AG20443 (cell line): Measurements from ENCODE around the gene ADAMTS8.

Experiments used
- DNase-seq: peaks from one replicate; pipeline ENCODE4 v3.0.0; 2012; ENCODE audit warnings: low spot score, mixed read lengths

ADAMTS8 gene

GRCh38 chr11:130462101-130462885, 33.9 kb upstream of the ADAMTS8 start:
- no peak for DNase-seq

DNA sequence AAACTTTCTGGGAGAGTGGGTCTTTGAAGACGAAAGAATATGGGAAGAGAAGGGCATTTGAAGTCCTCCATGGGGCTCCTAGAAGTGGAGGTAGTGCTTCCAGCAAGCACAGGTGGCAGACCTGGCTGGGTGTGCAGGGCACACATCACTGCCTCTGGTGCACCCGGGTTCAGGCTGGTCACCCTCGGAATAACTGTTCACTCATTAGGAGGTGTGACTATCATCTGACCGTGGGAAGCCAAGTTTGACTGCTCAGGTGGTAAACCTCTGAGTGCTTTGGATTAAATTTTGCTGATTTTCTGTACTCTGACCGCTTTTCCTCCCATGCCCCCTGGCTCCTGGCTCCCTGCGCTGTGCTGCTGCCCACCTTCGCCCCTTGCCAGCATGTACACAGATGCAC, 31.1 kb upstream of the ADAMTS8 start:
- no peak for DNase-seq

- no peak for DNase-seq
Measured at GRCh38 chr11:130458410-130458729, 30.0 kb upstream of the ADAMTS8 start.

DNA sequence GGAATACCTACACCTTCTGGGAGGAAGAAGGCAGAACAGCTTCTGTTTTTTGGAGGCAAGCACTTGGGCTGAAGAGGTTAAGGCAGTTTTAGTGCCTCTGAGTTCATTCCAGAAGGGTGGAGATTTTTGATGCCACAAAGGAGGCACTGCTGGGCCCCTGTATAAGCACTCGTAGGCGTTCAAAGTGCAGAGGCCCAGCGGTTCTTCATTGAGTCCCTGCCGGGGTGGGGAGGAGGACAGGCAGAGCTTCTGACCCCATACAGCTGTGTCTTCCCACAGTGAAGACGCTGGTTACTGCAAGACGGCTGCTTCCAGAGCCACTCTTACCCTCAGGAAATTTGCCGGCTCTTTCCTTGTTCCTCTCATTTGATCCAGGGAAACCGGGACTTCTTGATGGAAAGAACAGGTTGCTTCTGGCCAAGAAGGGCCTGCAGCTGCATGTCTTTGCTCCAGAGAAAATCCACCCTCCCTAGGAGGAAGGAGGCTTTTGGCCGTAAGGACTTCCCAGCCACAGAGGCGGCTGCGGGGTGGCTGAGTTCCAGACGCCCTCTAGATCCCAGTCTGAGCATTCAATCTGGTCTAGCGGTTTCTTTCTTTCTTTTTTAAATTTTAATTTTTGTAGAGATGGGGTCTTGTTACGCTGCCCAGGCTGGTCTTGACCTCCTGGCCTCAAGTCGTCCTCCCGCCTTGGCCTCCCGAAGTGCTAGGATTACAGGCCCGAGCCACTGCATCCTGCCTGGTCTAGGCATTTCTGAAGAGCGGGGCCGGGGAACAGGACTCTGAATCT, 29.4 kb upstream of the ADAMTS8 start:
- DNase-seq = peak; percentile 66

DNA sequence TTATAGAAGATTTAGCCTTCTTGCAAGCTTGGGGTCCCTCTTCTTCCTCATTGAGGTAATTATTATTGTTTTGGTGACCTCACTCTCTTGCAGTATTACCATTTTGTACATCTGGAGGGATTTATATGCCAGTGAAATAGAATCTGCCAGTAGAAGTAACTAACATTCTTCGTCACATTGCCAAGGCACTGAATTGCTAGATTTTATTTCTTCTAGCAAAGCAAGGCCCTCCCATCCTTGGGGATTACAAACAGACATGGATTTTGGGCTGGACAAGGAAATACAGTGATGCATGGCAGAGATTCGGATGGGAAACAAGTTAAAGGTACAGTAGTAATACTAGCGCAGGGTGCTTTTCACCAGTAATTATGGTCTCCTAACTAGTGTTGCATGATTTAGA, 27.9 kb upstream of the ADAMTS8 start:
- no peak for DNase-seq

DNA sequence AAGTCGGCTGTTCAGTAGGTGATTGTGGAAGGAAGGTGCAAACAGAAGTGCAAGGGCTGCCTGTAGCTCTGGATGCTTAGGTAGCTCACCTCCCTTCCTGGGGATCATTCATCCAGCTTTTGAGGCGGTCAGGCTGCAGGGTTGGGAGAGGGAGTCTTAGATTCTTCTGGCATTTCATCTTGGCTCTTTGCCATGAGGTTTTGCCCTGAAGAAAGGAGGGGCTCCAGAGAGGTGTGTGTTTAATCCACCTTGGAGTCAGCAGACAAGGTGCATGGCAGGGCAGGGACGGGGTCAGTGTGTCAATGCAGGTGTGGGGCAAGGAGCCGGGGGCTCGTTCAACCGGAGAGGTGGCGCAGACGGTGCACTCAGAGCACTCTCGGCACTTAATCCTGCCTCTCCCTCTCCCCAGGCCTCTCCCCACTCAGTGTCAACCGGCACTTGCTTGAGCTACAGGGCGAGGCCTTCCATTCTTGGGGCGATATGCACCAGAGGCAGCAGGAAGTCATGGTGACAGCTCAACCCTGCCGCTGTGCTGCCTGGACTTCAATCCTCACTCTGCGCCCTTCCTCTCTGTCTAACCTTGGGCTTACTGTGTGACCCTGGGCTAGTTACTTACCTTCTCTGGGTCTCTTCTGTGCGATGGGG, 27.2 kb upstream of the ADAMTS8 start:
- no peak for DNase-seq

GRCh38 chr11:130454491-130455252, 26.3 kb upstream of the ADAMTS8 start:
- no peak for DNase-seq

- DNase-seq = no peak
Measured at GRCh38 chr11:130452940-130453339, 24.5 kb upstream of the ADAMTS8 start.

DNA sequence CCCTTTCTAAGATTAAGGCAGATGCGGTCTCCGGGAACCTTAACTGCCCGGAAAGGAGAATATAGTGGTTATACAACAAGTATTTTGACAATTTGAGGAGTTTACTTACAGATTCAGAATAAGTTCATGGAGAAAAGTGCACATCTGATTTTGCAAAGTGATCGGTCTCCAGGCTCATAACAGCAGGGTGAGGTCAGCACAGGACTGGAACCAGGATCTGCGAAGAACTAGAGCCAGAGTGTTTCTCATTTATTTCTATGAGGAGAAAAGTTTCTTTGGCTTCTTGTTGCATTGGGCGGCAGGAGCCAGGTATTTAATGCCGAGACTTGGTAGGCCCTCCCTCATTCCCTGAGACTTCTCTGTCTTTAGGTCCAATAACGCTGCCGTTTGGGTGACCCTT, 23.8 kb upstream of the ADAMTS8 start:
- no peak for DNase-seq

GRCh38 chr11:130451231-130452019, 23.0 kb upstream of the ADAMTS8 start:
- DNase-seq = no peak

DNA sequence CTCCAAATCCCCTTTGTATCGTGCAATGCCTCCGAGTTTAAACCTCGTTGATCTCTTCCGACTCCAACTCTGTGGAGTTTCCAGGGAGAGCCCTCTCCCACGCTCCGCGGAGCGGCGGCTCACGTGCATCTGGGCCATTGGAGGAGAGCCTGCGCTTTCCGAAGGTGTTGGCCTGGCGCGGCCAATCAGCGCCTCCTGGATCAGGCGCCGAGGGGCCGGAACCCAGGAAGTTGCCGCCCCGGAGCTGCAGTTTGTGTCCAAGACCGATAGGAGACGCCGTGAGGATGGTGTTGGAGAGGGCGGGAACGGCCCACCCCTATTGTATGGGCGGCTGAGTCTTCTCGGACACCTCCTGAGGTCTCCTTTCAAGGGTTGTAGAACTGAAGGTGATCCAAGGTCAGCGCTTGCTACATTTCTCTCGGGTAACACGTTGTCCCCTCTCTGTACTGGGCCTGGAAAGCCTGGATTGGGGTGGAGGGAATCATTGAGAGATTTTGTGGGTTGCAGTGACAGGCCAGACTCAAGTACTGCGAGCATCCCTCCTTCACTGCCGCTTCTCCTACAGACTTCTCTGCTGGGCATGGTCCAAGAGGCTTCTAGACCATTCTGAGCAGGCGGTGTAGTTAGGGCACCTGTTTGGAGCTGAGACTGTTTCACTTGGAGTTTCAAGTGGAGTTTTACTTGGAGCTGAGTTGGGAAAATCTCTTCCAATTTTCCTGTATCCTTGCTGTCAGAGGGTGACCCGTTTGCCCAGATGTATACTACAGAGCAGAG, 21.8 kb upstream of the ADAMTS8 start:
- no peak for DNase-seq

DNA sequence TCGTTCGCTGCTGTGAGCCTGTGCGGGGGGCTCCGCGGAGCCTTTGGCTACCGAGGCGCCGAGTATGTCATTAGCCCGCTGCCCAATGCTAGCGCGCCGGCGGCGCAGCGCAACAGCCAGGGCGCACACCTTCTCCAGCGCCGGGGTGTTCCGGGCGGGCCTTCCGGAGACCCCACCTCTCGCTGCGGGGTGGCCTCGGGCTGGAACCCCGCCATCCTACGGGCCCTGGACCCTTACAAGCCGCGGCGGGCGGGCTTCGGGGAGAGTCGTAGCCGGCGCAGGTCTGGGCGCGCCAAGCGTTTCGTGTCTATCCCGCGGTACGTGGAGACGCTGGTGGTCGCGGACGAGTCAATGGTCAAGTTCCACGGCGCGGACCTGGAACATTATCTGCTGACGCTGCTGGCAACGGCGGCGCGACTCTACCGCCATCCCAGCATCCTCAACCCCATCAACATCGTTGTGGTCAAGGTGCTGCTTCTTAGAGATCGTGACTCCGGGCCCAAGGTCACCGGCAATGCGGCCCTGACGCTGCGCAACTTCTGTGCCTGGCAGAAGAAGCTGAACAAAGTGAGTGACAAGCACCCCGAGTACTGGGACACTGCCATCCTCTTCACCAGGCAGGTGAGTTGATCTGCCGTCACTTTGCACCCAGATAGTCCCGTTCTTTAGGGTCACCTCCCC, 21.0 kb upstream of the ADAMTS8 start:
- DNase-seq = peak; percentile 33

DNA sequence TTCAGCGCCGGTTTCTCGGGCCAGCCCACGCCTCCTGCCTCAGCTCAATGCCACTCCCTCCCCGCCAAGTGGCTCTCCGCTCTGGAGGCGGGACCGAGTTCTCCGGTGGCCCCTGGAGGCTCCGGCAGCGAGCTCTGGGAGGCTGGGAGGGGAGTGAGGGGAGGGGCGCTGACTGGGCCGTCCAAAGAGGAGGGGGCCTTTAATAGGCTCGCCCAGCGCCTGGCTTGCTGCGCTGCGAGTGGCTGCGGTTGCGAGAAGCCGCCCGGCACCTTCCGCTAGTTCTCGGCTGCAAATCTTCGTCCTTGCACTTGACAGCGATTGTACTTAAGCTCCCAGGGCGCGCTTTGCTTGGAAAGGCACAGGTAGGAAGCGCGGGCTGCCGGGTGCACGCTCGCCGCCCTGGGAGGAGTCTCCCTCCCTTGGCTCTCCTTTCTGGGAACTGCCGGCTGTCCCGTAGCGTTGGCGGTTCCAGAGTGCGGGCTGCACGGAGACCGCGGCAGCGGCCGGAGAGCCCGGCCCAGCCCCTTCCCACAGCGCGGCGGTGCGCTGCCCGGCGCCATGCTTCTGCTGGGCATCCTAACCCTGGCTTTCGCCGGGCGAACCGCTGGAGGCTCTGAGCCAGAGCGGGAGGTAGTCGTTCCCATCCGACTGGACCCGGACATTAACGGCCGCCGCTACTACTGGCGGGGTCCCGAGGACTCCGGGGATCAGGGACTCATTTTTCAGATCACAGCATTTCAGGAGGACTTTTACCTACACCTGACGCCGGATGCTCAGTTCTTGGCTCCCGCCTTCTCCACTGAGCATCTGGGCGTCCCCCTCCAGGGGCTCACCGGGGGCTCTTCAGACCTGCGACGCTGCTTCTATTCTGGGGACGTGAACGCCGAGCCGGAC, 20.3 kb upstream of the ADAMTS8 start, which contains the start of gene ADAMTS15:
TSS of gene ADAMTS15 (plus strand) at position 230 of the 894 bp plus-strand sequence. CDS start at position 559, 329 bp downstream.
- DNase-seq = peak; percentile 89

GRCh38 chr11:130448039-130448415, 19.6 kb upstream of the ADAMTS8 start:
- DNase-seq = no peak

DNA sequence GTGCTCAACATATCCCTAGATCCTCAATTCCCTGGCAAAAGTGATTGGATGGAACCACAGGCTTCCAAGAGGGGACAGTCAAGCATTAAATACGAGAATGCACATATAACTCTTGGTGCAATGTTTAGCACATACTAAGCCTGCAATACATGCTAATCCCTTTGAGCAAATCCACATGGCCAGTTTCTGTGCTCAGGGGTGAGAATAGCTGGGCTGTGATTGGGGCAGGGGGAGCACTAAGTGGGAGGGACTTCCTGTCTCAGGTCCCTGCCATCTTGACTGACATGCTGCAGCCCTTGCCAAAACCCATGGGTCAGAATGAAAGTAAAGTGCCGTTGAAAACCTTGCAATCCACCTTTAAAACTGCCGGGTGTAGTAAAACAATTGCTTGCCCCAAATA, 17.4 kb upstream of the ADAMTS8 start:
- DNase-seq = no peak

- peak; percentile 58 for DNase-seq
Measured at GRCh38 chr11:130442737-130443136, 14.3 kb upstream of the ADAMTS8 start.

DNA sequence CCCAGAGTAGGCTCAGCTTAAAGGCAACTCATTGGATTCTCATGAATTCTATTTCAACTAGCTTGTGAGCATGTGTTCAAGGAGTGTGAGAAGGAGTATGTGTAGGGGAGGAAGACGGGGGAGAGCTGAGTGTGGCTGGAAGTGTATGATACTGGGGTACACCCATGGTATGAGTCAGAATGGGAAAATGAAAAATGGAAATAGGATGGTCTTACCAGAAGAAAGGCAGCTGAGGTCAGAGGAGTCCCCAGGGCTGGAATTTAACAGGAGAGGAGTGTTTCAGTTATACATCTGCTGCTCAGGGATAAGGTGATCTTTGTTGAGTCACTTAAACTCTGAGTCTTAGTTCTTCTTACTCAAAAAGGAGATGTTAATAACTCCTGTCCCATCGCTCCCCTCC, 13.3 kb upstream of the ADAMTS8 start:
- DNase-seq = no peak

DNA sequence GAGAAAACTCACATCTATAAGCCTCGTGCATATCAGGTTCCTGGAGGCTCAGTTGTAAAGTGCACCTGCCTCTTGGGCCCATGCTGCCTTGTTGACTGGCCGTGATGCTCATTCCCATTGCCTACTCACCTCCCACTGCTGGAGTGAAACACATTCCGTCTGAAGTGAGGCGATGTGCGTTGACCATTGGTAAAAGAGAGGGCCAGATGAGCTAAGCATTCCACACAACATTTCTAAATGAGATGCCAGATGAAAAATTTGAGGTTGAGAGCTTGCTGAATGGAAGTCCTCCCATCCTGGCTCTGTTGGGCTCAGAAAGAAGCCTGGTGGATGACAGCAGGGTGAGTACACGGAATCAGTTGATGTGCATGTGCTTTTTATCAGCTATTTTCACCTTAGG, 11.5 kb upstream of the ADAMTS8 start:
- no peak for DNase-seq

GRCh38 chr11:130439160-130439519, 10.7 kb upstream of the ADAMTS8 start:
- DNase-seq = no peak
